ENCODE data around the gene CAPRIN2. TPM values are rescaled to one million over a fixed set of nuclear protein-coding genes. Genes with fewer than 3 reads are reported as not detected.

The CAPRIN2 gene
- total and polyA plus RNA-seq, 2 of the 4 experiments (the other 2 are of a cell fraction), result 18.9 to 23.8 TPM

DNA sequence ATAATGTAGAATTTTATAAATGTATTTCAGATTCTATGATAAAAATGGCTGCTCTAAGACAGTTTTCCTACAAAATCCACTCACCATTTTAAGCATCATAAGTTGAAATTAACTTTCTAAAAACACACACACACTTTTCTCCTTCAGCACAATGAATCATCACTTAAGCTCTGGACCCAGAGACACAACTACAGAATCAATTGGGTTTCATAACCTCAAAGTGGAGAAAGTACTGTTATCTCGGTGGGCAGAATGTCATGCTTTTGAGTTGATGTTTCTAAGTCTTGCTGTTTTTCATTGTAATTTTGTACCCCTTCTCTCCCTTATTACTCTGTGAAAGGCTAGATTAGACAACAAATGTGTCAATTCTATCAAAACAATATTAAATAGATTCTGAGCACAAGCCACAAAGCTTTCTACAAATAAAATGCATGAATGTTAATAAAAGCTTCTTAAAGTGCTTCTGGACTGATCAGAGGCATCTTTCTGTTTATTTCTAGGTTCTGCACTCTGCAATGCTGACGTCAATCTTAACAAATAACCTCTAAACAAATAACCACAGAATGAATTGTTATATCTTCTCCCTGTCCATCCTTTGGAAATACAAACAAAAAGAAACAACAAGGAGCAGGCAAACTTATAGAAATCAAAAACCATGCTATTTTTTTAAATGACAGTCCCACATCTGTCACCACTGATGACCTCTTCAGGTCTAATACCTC is 67.3 kb downstream of the CAPRIN2 start (continued):
- TF ChIP-seq MAZ (IDR thresholded peaks at IDR 0.05; ENCODE audit: borderline replicate concordance, low read depth, low read length), result no peak

DNA sequence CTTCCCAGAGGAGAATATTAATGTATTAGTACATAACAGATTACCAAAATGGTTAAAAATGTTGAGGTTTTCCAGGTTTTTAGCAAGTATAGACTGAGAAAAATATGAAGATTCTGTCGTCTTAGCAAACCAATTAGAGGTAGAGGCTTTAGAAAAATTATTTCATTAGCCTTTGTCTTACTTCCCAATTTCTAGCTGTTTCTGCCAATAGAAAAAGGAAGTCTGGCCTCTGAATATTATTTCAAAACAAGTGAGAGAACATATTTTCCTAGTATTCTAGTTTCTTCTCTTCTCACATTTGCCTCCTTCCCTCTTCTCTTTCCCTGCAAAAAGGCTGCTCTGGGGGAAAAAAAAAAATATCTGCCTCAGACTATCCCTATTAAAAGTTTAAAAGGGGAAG is 75.5 kb downstream of the CAPRIN2 start:
- no peaks in the 10 kb centered on the region for H4K20me1 ChIP-seq (ENCODE audit: insufficient read depth, low read length)
- no peak overlapping the region for H2BK120ac ChIP-seq (ENCODE audit: low read depth, low read length)
- POLR2A ChIA-PET (ENCODE audit: unreplicated experiment), result no interaction called here
- peaks cover 9% of the 10 kb centered on the region; the same call in 1 of the 2 replicates for H3K36me3 ChIP-seq (ENCODE audit: control insufficient read depth, insufficient read depth, low read length)
- no peak overlapping the region for H3K4me3 ChIP-seq (ENCODE audit: insufficient read depth, low read depth, low read length)
- H3K4me1 ChIP-seq (ENCODE audit: control insufficient read depth, insufficient read depth, low read length), result 0 out of 2 replicates have a peak, but pooled peaks cover 1% of the 10 kb centered on the region
- intact Hi-C loops (cut with micrococcal nuclease) (no loop called here), dilution Hi-C loops (cut with HindIII; ENCODE audit: low sequenced_read_pairs, unreplicated experiment) (no loop called here), in situ Hi-C loops (cut with MboI; ENCODE audit: low sequenced_read_pairs) (no loop called here)
- no peak overlapping the region for H3K14ac ChIP-seq (replicated peaks; ENCODE audit: low read depth, low read length)
- TF ChIP-seq CEBPB (IDR thresholded peaks at IDR 0.05; ENCODE audit: low read depth, low read length) (no peak), POLR2A (IDR thresholded peaks at IDR 0.05; ENCODE audit: low read depth, low read length) (no peak), MXI1 (IDR thresholded peaks at IDR 0.05; ENCODE audit: borderline replicate concordance, low read depth, low read length) (no peak), RAD21 (IDR thresholded peaks at IDR 0.05; ENCODE audit: low read length) (no peak), RCOR1 (IDR thresholded peaks at IDR 0.05; ENCODE audit: insufficient replicate concordance, low read length) (no peak)
- TF ChIP-seq, protein P1, sequence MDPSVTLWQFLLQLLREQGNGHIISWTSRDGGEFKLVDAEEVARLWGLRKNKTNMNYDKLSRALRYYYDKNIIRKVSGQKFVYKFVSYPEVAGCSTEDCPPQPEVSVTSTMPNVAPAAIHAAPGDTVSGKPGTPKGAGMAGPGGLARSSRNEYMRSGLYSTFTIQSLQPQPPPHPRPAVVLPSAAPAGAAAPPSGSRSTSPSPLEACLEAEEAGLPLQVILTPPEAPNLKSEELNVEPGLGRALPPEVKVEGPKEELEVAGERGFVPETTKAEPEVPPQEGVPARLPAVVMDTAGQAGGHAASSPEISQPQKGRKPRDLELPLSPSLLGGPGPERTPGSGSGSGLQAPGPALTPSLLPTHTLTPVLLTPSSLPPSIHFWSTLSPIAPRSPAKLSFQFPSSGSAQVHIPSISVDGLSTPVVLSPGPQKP (IDR thresholded peaks at IDR 0.05; ENCODE audit: borderline replicate concordance, low read depth, low read length), result no peak
- ATAC-seq (ENCODE audit: low read depth) (no peak), DNase-seq (no peak)
- H2AK9ac ChIP-seq (replicated peaks; ENCODE audit: low read depth, low read length, poor library complexity), result no peak overlapping the region
- no peak overlapping the region for H4K5ac ChIP-seq (ENCODE audit: low read depth, low read length)
- no peaks in the 10 kb centered on the region for H3K9me1 ChIP-seq (ENCODE audit: insufficient read depth, low read length)
- H3K9ac ChIP-seq (ENCODE audit: low read depth, low read length), result no peak overlapping the region
- no peak overlapping the region for H3K23ac ChIP-seq (ENCODE audit: low read depth, low read length)
- H3K4ac ChIP-seq (ENCODE audit: low read depth, low read length), result no peak overlapping the region
- H3K18ac ChIP-seq (ENCODE audit: low read depth, low read length), result no peak overlapping the region
- BruUV-seq (replicated peaks), result no TSS peak
- no peak overlapping the region for H3K56ac ChIP-seq (ENCODE audit: extremely low read depth, insufficient read depth, low read length)
- H2BK5ac ChIP-seq (ENCODE audit: low read depth, low read length, poor library complexity, severe bottlenecking), result no peak overlapping the region
- H3K79me1 ChIP-seq (ENCODE audit: low read depth in 1 of 2, low read length in 2 of 2), result 0 out of 4 replicates have a peak, but pooled peaks cover 1 to 5% of the 10 kb centered on the region in 2 experiments
- no CpG with 5 or more reads among the region's 1 CpG for WGBS, 2 experiments (ENCODE audit: extremely low coverage in 2 of 2, insufficient read length in 1 of 2)
- no peak overlapping the region for H2AK5ac ChIP-seq (ENCODE audit: low read depth, low read length)
- no peak overlapping the region for H4K91ac ChIP-seq (ENCODE audit: insufficient read depth, low read depth, low read length)
- CTCF ChIA-PET, result interaction anchor here (0.6 kb wide), 1 partner anchor 117 kb away, joined by 5 read pairs; no protein-coding TSS in a partner anchor
- no peak overlapping the region for H3K4me2 ChIP-seq (ENCODE audit: low read depth, low read length)
- no peak overlapping the region for H4K8ac ChIP-seq (ENCODE audit: low read depth in 2 of 2, low read length in 2 of 2)
- H3K27me3 ChIP-seq (ENCODE audit: control insufficient read depth, insufficient read depth, low read length), result no peaks in the 10 kb centered on the region
- no peak overlapping the region for H2BK15ac ChIP-seq (ENCODE audit: low read depth, low read length)
- no peaks in the 10 kb centered on the region for H3K9me3 ChIP-seq (ENCODE audit: control insufficient read depth, insufficient read depth, low read length)
- no peak overlapping the region for H2BK20ac ChIP-seq (ENCODE audit: low read depth, low read length)
- H2AFZ ChIP-seq (replicated peaks; ENCODE audit: low read length, poor library complexity), result no peak overlapping the region
- H3K27ac ChIP-seq (ENCODE audit: insufficient read depth, low read length), result no peak overlapping the region

Data from IMR-90 (cell line).